ENCODE data around the gene SERPINB4.

DNA sequence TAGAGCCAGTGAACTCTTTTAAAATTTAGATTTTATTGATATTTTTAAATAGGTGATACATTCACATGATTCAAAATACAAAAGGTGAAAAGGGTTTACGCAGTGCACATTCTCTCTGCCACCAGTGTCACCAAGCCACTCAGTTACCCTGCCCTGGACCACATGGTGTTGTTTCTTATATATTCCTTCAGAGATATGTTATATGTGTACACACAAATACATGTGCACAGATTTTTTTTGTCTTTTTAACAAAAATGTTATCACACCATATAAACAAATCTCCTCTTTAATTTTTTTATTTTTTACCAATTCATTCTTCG lies 26.2 kb downstream of the SERPINB4 start:
- TF ChIP-seq, protein P1, sequence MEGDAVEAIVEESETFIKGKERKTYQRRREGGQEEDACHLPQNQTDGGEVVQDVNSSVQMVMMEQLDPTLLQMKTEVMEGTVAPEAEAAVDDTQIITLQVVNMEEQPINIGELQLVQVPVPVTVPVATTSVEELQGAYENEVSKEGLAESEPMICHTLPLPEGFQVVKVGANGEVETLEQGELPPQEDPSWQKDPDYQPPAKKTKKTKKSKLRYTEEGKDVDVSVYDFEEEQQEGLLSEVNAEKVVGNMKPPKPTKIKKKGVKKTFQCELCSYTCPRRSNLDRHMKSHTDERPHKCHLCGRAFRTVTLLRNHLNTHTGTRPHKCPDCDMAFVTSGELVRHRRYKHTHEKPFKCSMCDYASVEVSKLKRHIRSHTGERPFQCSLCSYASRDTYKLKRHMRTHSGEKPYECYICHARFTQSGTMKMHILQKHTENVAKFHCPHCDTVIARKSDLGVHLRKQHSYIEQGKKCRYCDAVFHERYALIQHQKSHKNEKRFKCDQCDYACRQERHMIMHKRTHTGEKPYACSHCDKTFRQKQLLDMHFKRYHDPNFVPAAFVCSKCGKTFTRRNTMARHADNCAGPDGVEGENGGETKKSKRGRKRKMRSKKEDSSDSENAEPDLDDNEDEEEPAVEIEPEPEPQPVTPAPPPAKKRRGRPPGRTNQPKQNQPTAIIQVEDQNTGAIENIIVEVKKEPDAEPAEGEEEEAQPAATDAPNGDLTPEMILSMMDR (IDR thresholded peaks at IDR 0.05; ENCODE audit: low read depth, low read length, poor library complexity, severe bottlenecking): no peak
- no peak for TF ChIP-seq EZH2phosphoT487 (IDR thresholded peaks at IDR 0.05; ENCODE audit: borderline replicate concordance, low read length)
